Panc1 (cell line): ENCODE measurements around the gene FA2H.

Experiments
- POLR2AphosphoS5 ChIP-seq: IDR thresholded peaks from 2 replicates; pipeline ENCODE4 v1.6.1; 2012; ENCODE audit warnings: mild to moderate bottlenecking, low read depth, low read length, moderate library complexity
- SIN3A ChIP-seq: IDR thresholded peaks from 2 replicates; pipeline ENCODE4 v1.6.1; 2012; ENCODE audit warnings: low read depth, mild to moderate bottlenecking, low read length, moderate library complexity, borderline replicate concordance; ENCODE audit not compliant: insufficient read depth
- TCF7L2 ChIP-seq: IDR thresholded peaks from 2 replicates; pipeline ENCODE4 v1.6.1; 2011; ENCODE audit warnings: mild to moderate bottlenecking, low read depth, low read length, inconsistent platforms
- TF ChIP-seq, protein P1 (sequence below), 2 experiments: IDR thresholded peaks; 2 replicates each; pipeline ENCODE4 v1.6.1; 2011 to 2012; ENCODE audit warnings: low read depth in 2 of 2, control low read depth in 1 of 2, low read length in 1 of 2, mild to moderate bottlenecking in 1 of 2, moderate library complexity in 1 of 2; ENCODE audit not compliant: insufficient read depth in 1 of 2
- TF ChIP-seq, protein P2 (sequence below): fragments of 450-650 bp; IDR thresholded peaks from 2 replicates; pipeline ENCODE4 v1.5.1; 2017; ENCODE audit warnings: mild to moderate bottlenecking

DNA sequence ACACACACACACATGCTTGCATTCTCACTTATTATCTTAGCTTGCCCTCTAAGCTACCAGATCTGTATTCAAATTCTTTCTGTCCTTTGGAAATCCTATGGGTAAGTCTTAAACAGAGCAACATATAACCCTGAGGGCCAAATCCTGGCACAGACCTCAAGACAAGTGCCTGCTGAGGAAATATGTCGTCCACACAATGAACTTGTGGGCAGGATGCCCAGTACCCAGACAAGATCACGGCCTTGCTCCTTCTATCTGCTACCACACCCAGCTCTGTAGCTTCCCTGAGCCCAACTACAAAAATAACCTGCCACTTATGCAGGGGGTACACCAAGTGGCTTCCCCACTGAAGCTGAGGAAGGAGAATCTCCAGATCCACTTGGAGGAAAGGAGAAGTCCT lies 37.3 kb upstream of the FA2H start:
- TF ChIP-seq, protein P1, sequence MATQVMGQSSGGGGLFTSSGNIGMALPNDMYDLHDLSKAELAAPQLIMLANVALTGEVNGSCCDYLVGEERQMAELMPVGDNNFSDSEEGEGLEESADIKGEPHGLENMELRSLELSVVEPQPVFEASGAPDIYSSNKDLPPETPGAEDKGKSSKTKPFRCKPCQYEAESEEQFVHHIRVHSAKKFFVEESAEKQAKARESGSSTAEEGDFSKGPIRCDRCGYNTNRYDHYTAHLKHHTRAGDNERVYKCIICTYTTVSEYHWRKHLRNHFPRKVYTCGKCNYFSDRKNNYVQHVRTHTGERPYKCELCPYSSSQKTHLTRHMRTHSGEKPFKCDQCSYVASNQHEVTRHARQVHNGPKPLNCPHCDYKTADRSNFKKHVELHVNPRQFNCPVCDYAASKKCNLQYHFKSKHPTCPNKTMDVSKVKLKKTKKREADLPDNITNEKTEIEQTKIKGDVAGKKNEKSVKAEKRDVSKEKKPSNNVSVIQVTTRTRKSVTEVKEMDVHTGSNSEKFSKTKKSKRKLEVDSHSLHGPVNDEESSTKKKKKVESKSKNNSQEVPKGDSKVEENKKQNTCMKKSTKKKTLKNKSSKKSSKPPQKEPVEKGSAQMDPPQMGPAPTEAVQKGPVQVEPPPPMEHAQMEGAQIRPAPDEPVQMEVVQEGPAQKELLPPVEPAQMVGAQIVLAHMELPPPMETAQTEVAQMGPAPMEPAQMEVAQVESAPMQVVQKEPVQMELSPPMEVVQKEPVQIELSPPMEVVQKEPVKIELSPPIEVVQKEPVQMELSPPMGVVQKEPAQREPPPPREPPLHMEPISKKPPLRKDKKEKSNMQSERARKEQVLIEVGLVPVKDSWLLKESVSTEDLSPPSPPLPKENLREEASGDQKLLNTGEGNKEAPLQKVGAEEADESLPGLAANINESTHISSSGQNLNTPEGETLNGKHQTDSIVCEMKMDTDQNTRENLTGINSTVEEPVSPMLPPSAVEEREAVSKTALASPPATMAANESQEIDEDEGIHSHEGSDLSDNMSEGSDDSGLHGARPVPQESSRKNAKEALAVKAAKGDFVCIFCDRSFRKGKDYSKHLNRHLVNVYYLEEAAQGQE (IDR thresholded peaks at IDR 0.05; ENCODE audit: insufficient read depth in 1 of 2, low read depth in 2 of 2, low read length in 1 of 2), result no peak
- TF ChIP-seq, protein P2, sequence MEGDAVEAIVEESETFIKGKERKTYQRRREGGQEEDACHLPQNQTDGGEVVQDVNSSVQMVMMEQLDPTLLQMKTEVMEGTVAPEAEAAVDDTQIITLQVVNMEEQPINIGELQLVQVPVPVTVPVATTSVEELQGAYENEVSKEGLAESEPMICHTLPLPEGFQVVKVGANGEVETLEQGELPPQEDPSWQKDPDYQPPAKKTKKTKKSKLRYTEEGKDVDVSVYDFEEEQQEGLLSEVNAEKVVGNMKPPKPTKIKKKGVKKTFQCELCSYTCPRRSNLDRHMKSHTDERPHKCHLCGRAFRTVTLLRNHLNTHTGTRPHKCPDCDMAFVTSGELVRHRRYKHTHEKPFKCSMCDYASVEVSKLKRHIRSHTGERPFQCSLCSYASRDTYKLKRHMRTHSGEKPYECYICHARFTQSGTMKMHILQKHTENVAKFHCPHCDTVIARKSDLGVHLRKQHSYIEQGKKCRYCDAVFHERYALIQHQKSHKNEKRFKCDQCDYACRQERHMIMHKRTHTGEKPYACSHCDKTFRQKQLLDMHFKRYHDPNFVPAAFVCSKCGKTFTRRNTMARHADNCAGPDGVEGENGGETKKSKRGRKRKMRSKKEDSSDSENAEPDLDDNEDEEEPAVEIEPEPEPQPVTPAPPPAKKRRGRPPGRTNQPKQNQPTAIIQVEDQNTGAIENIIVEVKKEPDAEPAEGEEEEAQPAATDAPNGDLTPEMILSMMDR, result no peak
- TF ChIP-seq POLR2AphosphoS5 (no peak), TCF7L2 (no peak), SIN3A (no peak)
